ENCODE measurements around the gene FAM124A. TPM values are rescaled to one million over a fixed set of nuclear protein-coding genes. Genes with fewer than 3 reads are reported as not detected.

The FAM124A gene
- total and polyA plus RNA-seq, 10 of the 15 experiments (the other 5 are each of a cell fraction or from before 2014, with no cell fraction given) = not detected

- TF ChIP-seq EZH2 (IDR thresholded peaks at IDR 0.05; ENCODE audit: borderline replicate concordance, control insufficient read depth, low read depth, low read length) (no peak), CEBPB (IDR thresholded peaks at IDR 0.05; ENCODE audit: borderline replicate concordance in 1 of 2, low read depth in 2 of 2, low read length in 2 of 2) (no peak), NFIC (IDR thresholded peaks at IDR 0.05; ENCODE audit: low read depth, low read length) (no peak), PAX8 (IDR thresholded peaks at IDR 0.05) (no peak), SP1 (IDR thresholded peaks at IDR 0.05; ENCODE audit: low read depth, low read length) (no peak), MXI1 (IDR thresholded peaks at IDR 0.05; ENCODE audit: low read depth, low read length) (no peak), NR2F1 (conservative IDR thresholded peaks at IDR 0.05) (no peak), SIX5 (IDR thresholded peaks at IDR 0.05; ENCODE audit: low read depth, low read length, severe bottlenecking) (no peak), STAT3 (IDR thresholded peaks at IDR 0.05; ENCODE audit: low read depth, low read length) (no peak), RUNX3 (IDR thresholded peaks at IDR 0.05; ENCODE audit: low read length) (no peak), POLR2AphosphoS5 (IDR thresholded peaks at IDR 0.05; ENCODE audit: low read length) (no peak), RAD51 (IDR thresholded peaks at IDR 0.05) (no peak), LARP7 (IDR thresholded peaks at IDR 0.05) (no peak), NFYB (IDR thresholded peaks at IDR 0.05; ENCODE audit: insufficient read depth, low read depth, low read length) (no peak), ZSCAN29 (IDR thresholded peaks at IDR 0.05) (no peak), KLF5 (IDR thresholded peaks at IDR 0.05; ENCODE audit: partially characterized antibody) (no peak), MTA2 (IDR thresholded peaks at IDR 0.05; ENCODE audit: low read depth) (no peak)
- TF ChIP-seq, protein P1, sequence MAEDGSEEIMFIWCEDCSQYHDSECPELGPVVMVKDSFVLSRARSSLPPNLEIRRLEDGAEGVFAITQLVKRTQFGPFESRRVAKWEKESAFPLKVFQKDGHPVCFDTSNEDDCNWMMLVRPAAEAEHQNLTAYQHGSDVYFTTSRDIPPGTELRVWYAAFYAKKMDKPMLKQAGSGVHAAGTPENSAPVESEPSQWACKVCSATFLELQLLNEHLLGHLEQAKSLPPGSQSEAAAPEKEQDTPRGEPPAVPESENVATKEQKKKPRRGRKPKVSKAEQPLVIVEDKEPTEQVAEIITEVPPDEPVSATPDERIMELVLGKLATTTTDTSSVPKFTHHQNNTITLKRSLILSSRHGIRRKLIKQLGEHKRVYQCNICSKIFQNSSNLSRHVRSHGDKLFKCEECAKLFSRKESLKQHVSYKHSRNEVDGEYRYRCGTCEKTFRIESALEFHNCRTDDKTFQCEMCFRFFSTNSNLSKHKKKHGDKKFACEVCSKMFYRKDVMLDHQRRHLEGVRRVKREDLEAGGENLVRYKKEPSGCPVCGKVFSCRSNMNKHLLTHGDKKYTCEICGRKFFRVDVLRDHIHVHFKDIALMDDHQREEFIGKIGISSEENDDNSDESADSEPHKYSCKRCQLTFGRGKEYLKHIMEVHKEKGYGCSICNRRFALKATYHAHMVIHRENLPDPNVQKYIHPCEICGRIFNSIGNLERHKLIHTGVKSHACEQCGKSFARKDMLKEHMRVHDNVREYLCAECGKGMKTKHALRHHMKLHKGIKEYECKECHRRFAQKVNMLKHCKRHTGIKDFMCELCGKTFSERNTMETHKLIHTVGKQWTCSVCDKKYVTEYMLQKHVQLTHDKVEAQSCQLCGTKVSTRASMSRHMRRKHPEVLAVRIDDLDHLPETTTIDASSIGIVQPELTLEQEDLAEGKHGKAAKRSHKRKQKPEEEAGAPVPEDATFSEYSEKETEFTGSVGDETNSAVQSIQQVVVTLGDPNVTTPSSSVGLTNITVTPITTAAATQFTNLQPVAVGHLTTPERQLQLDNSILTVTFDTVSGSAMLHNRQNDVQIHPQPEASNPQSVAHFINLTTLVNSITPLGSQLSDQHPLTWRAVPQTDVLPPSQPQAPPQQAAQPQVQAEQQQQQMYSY (CRISPR knock-in tag; IDR thresholded peaks at IDR 0.05) = no peak
- TF ChIP-seq, protein P2, sequence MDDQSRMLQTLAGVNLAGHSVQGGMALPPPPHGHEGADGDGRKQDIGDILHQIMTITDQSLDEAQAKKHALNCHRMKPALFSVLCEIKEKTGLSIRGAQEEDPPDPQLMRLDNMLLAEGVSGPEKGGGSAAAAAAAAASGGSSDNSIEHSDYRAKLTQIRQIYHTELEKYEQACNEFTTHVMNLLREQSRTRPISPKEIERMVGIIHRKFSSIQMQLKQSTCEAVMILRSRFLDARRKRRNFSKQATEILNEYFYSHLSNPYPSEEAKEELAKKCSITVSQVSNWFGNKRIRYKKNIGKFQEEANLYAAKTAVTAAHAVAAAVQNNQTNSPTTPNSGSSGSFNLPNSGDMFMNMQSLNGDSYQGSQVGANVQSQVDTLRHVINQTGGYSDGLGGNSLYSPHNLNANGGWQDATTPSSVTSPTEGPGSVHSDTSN (IDR thresholded peaks at IDR 0.05; ENCODE audit: insufficient replicate concordance, low read depth, low read length) = no peak
- ATAC-seq (no peak), FAIRE-seq (no peak), DNase-seq (ENCODE audit: low read depth, low spot score) (no peak)
- Histone ChIP-seq H3K79me2 (ENCODE audit: control insufficient read depth, insufficient read depth, low read length) (no peaks in the 10 kb centered on the region), H3K27me3 (replicated peaks in 1 of 2; ENCODE audit: control insufficient read depth in 2 of 2, insufficient read depth in 2 of 2, low read length in 1 of 2) (no peaks in the 10 kb centered on the region; a peak in 1 of 4 replicates), H3K9me3 (replicated peaks; ENCODE audit: control insufficient read depth, insufficient read depth, low read length) (no peaks in the 10 kb centered on the region), H4K20me1 (ENCODE audit: control insufficient read depth, insufficient read depth) (no peaks in the 10 kb centered on the region), H3K36me3 (ENCODE audit: control insufficient read depth in 2 of 2, insufficient read depth in 2 of 2, low read length in 1 of 2) (no peaks in the 10 kb centered on the region), H3K9ac (ENCODE audit: control insufficient read depth, insufficient read depth, low read length) (no peak overlapping the region), H2AFZ (ENCODE audit: control insufficient read depth, low read depth, low read length) (no peak overlapping the region), H3K4me1 (ENCODE audit: control insufficient read depth, insufficient read depth, low read length) (no peaks in the 10 kb centered on the region), H3K27ac (ENCODE audit: control insufficient read depth, insufficient read depth) (no peak overlapping the region), H3K4me3 (no peak overlapping the region), H3K4me2 (ENCODE audit: control insufficient read depth, insufficient read depth) (no peak overlapping the region)
- in situ Hi-C loops (cut with MboI) = no loop called here
- CTCF ChIA-PET = interaction anchor here (0.6 to 2.0 kb wide), 5 partner anchors 23 to 357 kb away, joined by 3 to 4 read pairs (median 3); no protein-coding TSS in a partner anchor
- SMC1A ChIA-PET (ENCODE audit: uncharacterized antibody, unreplicated experiment) = interaction anchor here (0.9 to 1.3 kb wide), 2 partner anchors 13 to 561 kb away, joined by 3 to 4 read pairs; no protein-coding TSS in a partner anchor
- intact Hi-C loops (cut with micrococcal nuclease; ENCODE audit: unreplicated experiment) = no loop called here
- no TSS peak for BruUV-seq (replicated peaks)
- WGBS (ENCODE audit: insufficient coverage, insufficient replicate concordance, low lambda C conversion rate, missing lambda C conversion rate) = 67% methylated on average over 1 of the region's 1 CpG
- RAD21 ChIA-PET (ENCODE audit: unreplicated experiment) = interaction anchor here (1.1 kb wide), 1 partner anchor 111 kb away, joined by 3 read pairs; no protein-coding TSS in a partner anchor
- POLR2A ChIA-PET = no interaction called here
Measured at GRCh38 chr13:51236491-51236792, 14.2 kb downstream of the FAM124A start.

Measured in GM12878 (cell line).